Loucy (cell line): ENCODE results near the gene WDR1.
A peak's percentile ranks its signal among the peaks of the same experiment; 100 is the strongest.

Experiments used
- H2AFZ ChIP-seq: fragments of 200-600 bp; sonication (generic); 2 replicates; pipeline ENCODE4 v1.6.0; 2016; ENCODE audit warnings: antibody characterized with exemption, mild to moderate bottlenecking, low read length, moderate library complexity
- H3F3A ChIP-seq: fragments of 200-600 bp; 2 replicates; pipeline ENCODE4 v1.6.0; 2016; ENCODE audit warnings: antibody characterized with exemption, low read depth, mild to moderate bottlenecking
- H3K27me3 ChIP-seq: fragments of 200-600 bp; sonication (generic); 2 replicates; pipeline ENCODE4 v1.6.1; 2014; ENCODE audit warnings: low read length, mild to moderate bottlenecking; ENCODE audit not compliant: insufficient read depth, poor library complexity, severe bottlenecking
- H3K36me3 ChIP-seq: fragments of 200-600 bp; sonication (generic); 2 replicates; pipeline ENCODE4 v1.6.1; 2016; ENCODE audit warnings: low read length; ENCODE audit not compliant: insufficient read depth
- H3K4me1 ChIP-seq: fragments of 200-600 bp; sonication (generic); 2 replicates; pipeline ENCODE4 v1.5.1; 2014; ENCODE audit warnings: low read length, mild to moderate bottlenecking; ENCODE audit not compliant: insufficient read depth, poor library complexity, severe bottlenecking
- H3K4me2 ChIP-seq: fragments of 200-600 bp; sonication (generic); 2 replicates; pipeline ENCODE4 v1.6.0; 2014; ENCODE audit warnings: antibody characterized with exemption, low read length, low read depth, mild to moderate bottlenecking; ENCODE audit not compliant: poor library complexity, severe bottlenecking
- H3K4me3 ChIP-seq: fragments of 200-600 bp; sonication (generic); 2 replicates; pipeline ENCODE4 v1.5.1; 2014; ENCODE audit warnings: low read length, mild to moderate bottlenecking, mixed read lengths; ENCODE audit not compliant: poor library complexity, severe bottlenecking
- H3K79me2 ChIP-seq: fragments of 200-600 bp; sonication (generic); 2 replicates; pipeline ENCODE4 v1.6.1; 2014; ENCODE audit warnings: low read length; ENCODE audit not compliant: insufficient read depth
- H3K9ac ChIP-seq: fragments of 200-600 bp; sonication (generic); 2 replicates; pipeline ENCODE4 v1.6.0; 2014; ENCODE audit warnings: mild to moderate bottlenecking, low read depth, low read length, moderate library complexity; ENCODE audit not compliant: poor library complexity, severe bottlenecking
- H3K9me2 ChIP-seq: fragments of 200-600 bp; sonication (generic); replicated peaks from 2 replicates; pipeline ENCODE4 v1.6.1; 2016; ENCODE audit warnings: low read depth, low read length, mixed read lengths
- H3K9me3 ChIP-seq: fragments of 200-600 bp; sonication (generic); 2 replicates; pipeline ENCODE4 v1.6.1; 2014; ENCODE audit warnings: mild to moderate bottlenecking, antibody characterized with exemption, low read length, low read depth; ENCODE audit not compliant: insufficient read depth
- H4K20me1 ChIP-seq: fragments of 200-600 bp; sonication (generic); 2 replicates; pipeline ENCODE4 v1.6.0; 2014; ENCODE audit warnings: antibody characterized with exemption, low read length, mild to moderate bottlenecking; ENCODE audit not compliant: insufficient read depth, poor library complexity, severe bottlenecking
- EZH2phosphoT487 ChIP-seq: fragments of 200-600 bp; IDR thresholded peaks from 2 replicates; pipeline ENCODE4 v1.6.1; 2018; ENCODE audit warnings: antibody characterized with exemption, mild to moderate bottlenecking, moderate library complexity, borderline replicate concordance
- TF ChIP-seq, protein P1 (sequence below): fragments of 200-600 bp; sonication (generic); conservative IDR thresholded peaks from 2 replicates; pipeline ENCODE4 v1.5.1; 2014; ENCODE audit warnings: mild to moderate bottlenecking, antibody characterized with exemption, low read length

The WDR1 gene

DNA sequence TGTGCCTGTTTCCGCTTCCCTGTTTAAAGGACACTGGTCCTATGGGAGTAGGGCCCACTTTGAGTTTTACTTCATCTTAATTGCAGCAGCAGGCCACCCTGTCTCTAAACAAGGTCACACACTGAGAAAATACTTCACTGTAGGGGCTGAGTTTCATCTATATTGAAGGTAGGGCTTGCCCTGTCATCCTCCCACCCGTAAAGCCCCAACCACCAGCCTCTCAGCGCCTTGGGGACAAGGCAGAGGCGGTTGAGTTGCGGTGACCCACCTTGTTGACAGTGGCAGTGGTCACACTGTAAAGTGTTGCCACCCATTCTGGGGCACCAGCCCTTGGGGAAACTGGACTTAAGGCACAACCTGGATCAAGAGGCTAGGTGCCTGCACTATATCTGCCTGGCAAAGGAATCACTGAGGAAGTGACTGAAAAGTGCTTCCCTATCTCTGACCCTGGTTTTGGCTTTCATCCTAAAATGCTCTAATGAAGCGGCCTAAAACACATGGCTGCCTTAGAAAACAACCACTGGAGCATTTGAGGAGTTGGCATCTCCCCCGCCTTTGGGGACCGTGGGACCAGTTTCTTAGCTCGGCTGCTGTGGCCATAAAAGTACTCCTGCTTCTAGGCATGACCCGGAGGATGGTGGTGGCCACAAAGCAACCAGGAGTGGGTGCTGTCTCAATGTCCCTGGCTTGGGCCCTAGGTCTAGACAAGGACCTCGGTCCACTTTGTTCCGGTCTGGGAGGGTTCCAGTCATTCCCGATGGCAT is 7.8 kb upstream of the WDR1 start:
- Histone ChIP-seq H3K27me3 (no peaks in the 10 kb centered on the region), H3K9me2 (no peaks in the 10 kb centered on the region), H3K4me1 (peaks cover 50% of the 10 kb centered on the region), H3K9ac (peak overlapping the region; percentile 65), H3K79me2 (no peaks in the 10 kb centered on the region), H4K20me1 (no peaks in the 10 kb centered on the region), H3K4me3 (no peak overlapping the region), H3K4me2 (peak overlapping the region; percentile 30), H3K36me3 (no peaks in the 10 kb centered on the region), H3F3A (no peaks in the 10 kb centered on the region), H3K9me3 (no peaks in the 10 kb centered on the region), H2AFZ (no peak overlapping the region)
- no peak for TF ChIP-seq EZH2phosphoT487
- TF ChIP-seq, protein P1, sequence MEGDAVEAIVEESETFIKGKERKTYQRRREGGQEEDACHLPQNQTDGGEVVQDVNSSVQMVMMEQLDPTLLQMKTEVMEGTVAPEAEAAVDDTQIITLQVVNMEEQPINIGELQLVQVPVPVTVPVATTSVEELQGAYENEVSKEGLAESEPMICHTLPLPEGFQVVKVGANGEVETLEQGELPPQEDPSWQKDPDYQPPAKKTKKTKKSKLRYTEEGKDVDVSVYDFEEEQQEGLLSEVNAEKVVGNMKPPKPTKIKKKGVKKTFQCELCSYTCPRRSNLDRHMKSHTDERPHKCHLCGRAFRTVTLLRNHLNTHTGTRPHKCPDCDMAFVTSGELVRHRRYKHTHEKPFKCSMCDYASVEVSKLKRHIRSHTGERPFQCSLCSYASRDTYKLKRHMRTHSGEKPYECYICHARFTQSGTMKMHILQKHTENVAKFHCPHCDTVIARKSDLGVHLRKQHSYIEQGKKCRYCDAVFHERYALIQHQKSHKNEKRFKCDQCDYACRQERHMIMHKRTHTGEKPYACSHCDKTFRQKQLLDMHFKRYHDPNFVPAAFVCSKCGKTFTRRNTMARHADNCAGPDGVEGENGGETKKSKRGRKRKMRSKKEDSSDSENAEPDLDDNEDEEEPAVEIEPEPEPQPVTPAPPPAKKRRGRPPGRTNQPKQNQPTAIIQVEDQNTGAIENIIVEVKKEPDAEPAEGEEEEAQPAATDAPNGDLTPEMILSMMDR, result no peak

DNA sequence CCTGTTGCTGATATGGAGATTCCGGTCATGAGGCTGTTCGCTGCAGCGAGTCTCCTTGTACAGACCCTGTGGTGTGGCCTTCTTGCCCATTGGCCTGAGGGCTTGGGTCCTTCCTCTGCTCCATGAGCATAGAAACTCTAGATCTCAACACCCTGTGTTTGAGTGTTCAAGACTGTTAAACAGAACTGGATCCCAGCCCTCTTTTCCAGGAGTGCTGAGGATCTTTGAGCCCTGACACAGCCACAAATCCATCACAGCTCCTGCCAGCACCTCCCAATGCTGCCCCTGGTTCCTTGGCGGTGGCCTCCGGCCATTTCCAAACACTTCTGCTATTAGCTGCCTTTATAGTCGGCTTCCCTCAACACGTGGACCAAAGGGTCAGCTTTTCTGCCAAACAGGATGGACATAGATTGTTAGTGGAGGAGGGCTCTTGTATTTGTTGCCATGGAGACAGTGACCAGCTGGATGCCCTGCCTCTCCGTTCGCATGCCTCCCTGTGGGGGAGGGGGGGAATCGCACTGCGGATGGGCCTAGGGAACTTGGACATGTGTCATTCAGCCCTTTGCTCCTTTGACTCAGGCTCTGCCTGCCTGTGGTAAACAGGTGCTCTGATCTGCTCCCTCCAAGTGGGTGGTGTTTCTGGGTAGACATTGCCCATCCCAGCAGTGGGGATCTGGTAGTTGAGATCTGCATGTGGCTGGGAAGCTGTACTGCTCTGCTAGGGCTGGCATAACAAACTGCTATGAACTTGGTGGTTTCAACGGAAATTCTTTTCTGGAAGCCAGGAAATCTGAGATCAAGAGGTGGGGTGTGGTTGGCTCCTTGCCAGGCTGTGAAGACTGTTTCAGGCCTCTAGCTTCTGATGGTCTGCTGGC is 6.9 kb upstream of the WDR1 start:
- H4K20me1 ChIP-seq, result no peaks in the 10 kb centered on the region
- no peak overlapping the region for H2AFZ ChIP-seq
- no peak for TF ChIP-seq EZH2phosphoT487
- TF ChIP-seq, protein P1, result no peak
- no peaks in the 10 kb centered on the region for H3F3A ChIP-seq
- peak overlapping the region; percentile 17 for H3K4me3 ChIP-seq
- peaks cover 52% of the 10 kb centered on the region for H3K4me1 ChIP-seq
- peak overlapping the region; percentile 30 for H3K4me2 ChIP-seq
- H3K36me3 ChIP-seq, result no peaks in the 10 kb centered on the region
- no peaks in the 10 kb centered on the region for H3K27me3 ChIP-seq
- no peaks in the 10 kb centered on the region for H3K9me3 ChIP-seq
- no peaks in the 10 kb centered on the region for H3K9me2 ChIP-seq
- peaks cover 3% of the 10 kb centered on the region; the same call in 1 of the 2 replicates for H3K79me2 ChIP-seq
- H3K9ac ChIP-seq, result peak overlapping the region; percentile 65

DNA sequence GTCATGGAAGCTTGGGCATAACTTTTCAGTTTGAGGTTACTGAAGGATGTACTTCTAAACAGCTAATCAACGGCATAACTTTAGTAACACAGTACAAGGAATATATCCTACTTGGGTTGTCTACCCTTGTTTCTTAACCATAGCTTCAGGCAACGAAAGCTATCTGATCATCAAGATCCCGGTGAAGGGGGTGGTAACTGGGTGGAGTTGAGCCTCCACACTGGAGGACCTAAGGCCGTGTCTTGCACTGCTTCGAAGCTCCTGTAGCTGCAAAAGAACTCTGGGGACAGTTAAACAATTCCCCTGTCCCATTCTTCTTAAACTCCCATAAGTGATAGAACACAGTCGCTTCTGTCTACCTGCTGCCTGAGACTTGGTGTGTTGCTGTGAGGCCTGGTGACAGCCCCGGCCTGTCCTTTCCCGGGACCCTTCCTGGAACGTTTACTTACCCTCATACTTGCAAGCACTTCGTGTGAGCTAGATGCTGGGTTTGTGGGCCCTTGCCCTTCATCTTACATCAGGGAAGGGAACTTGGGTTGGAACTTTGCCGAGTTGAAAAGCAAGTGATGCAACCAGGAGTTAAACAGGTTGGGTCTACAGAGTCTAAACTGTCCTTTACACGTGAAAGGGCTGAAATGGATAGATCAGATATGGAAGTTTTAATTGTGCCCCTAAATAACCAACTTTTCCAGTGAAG is 5.8 kb upstream of the WDR1 start:
- Histone ChIP-seq H3K4me1 (peaks cover 63% of the 10 kb centered on the region), H4K20me1 (no peaks in the 10 kb centered on the region)

More for the DNA sequence above, 5.8 kb upstream of the WDR1 start:
- no peaks in the 10 kb centered on the region for H3K27me3 ChIP-seq
- no peak overlapping the region for H3K4me2 ChIP-seq
- no peaks in the 10 kb centered on the region for H3K36me3 ChIP-seq
- no peaks in the 10 kb centered on the region for H3K9me3 ChIP-seq
- peaks cover 14% of the 10 kb centered on the region for H3K79me2 ChIP-seq
- H3K9me2 ChIP-seq, result no peaks in the 10 kb centered on the region
- no peaks in the 10 kb centered on the region for H3F3A ChIP-seq
- H3K9ac ChIP-seq, result peak overlapping the region; percentile 65
- no peak overlapping the region for H2AFZ ChIP-seq
- TF ChIP-seq, protein P1, result no peak
- no peak for TF ChIP-seq EZH2phosphoT487
- no peak overlapping the region for H3K4me3 ChIP-seq
